HG03439 (cell line): ENCODE measurements around the gene FBXL5.

Experiments used
- ATAC-seq: cut with Tn5 transposase; IDR thresholded peaks from one replicate; pipeline ENCODE4 v1.9.1; 2021; ENCODE audit warnings: mild to moderate bottlenecking, moderate library complexity; ENCODE audit not compliant: unreplicated experiment

FBXL5 gene

DNA sequence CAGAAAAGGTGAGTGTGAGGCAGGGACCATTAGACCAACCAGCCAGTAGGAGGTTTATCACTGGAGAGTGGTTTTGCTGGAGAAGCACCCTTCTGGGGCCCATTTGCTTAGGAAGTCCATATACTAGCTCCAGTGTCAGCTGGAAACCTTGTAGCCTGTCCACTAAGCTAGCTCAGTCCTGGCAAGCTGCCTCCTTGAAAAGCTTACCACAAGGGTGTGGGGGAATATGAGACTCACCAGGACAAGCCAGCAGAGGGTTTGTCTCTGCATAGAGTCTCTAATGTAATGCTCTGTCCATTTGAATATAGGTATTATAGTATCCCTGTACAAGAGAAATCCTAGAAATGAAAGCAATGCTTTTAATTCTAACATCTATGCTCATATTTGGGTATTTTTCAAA lies 86.3 kb downstream of the FBXL5 start:
- ATAC-seq = no peak

DNA sequence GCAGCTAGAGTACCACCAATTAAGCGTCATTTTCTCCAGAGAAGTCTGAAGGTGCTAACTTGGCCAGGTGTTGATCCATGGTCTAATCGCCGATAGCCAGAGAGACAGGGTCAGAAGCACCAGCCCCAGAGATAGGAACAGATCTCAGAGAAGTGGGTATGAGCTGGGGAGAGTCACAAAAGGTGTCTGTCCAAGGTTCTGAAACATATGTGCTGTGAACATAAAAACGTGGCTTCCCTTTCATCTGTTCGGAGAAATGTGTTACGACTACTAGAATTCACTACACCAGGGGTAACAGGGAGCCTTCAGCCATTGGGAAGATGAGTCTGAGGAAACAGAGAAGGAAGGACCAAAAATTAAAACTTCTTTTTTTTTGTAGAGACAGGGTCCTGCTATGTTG lies 91.3 kb downstream of the FBXL5 start:
- ATAC-seq = no peak

DNA sequence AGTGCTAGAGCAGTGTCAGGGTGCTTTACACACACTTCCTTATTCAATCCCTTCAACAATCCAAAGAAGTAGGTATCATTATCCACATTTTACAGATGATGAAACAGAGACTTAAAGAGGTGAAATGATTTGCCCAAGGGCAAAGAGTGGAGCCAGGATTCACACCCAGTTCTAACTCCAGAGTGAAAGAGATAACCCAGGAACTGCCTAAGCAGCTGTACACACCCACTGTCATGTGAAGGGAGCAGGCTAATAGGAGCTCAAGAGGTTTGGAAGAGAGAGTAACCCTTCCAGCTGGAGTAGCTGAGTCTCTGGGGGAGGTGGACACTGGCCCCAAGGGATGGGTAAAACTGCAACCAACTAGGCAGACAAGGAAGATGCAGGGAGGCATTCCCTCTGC lies 92.5 kb downstream of the FBXL5 start:
- no peak for ATAC-seq

DNA sequence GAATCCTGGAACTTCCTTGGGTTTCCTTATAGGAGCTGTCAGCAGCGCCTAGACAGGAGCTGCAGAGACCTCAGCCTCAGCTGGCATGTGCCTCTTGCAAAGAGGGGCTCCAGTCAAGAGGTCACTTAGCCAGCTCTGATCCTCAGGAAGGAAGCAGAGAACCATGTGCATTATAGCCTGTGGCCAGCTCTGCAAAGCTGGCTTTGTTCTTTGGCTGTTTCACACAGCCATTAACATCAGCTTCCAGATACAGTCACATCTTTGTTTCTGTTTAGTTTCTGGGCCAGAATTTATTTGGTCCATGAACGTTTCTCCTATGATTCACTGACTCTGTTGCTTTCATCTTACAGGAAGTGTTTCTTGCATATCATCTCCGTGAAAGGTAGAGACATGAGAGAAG lies 93.0 kb downstream of the FBXL5 start:
- no peak for ATAC-seq

DNA sequence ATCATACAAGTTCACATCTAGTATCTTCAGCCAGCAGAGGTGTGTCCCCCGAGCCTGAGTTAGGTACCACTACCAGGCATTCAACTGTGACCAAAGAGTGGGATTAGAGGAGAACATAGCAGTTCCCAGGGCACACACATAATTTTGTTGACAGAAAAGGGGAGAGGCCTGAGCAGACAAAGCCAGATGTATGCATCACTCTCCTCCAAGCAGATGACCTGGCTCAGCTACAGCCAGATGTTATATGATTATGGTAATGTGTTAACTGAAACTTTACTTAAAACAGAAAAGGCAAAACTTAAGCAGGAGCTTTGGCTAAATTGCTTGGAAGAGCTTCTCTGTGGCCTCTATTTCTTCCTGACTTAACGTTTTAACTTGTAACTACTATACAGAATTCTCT lies 96.6 kb downstream of the FBXL5 start:
- ATAC-seq = no peak

DNA sequence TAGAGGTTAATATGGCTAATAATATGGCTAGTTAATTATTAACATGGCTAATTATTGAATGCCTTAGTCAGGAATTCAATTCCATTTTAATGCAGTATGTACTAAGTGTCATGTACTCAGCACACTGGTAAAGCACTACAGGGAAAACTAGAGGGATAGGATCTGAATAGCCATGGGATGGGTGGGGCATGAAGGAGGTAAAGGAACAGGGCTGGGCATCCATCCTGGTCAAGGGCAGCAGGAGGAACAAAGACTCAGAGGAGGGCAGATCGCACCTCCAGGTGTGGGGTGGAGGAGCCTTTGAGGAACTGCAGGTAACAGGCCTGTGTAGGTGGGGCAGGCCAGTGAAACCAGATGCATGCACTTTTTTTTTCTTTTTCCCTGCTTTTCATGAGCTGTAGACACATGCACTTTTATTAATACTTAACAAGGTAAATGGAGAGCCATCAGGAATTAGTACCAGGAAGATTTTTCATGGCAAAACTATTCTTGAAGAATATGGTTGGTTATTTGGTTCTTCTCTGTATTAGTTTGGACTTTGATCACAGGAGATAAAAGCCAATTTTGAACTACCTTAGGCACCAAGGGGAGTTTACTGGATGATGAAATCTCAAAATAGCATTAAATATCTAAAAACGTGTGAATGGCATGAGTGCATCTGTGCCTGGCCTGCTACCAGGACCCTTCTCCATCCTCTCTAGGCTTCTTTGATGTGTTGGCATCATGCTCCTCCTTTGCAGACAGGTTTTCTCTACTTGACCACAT lies 97.2 kb downstream of the FBXL5 start:
- ATAC-seq = no peak

GRCh38 chr4:15556511-15557092 lies 98.6 kb downstream of the FBXL5 start:
- ATAC-seq = no peak
